ENCODE measurements around the gene CD200R1L. TPM values are rescaled to one million over a fixed set of nuclear protein-coding genes. Genes with fewer than 3 reads are reported as not detected.

The CD200R1L gene
- total and polyA plus RNA-seq, 7 experiments from 2014 or later, result not detected

GRCh38 chr3:112791736-112792135 is 54.9 kb downstream of the CD200R1L start:
- H3K27ac ChIP-seq (ENCODE audit: low read depth, low read length), result no peak overlapping the region
- DNase-seq, result no peak
- ChIA-PET CTCF (no interaction called here), POLR2A (no interaction called here)
- H3K4me1 ChIP-seq (ENCODE audit: control insufficient read depth in 2 of 2, insufficient read depth in 2 of 2, low read length in 2 of 2), result peaks cover 0 to 22% of the 10 kb centered on the region in 2 donors
- H3K27ac Mint-ChIP-seq, result no peak overlapping the region
- H3K27me3 Mint-ChIP-seq, result no peaks in the 10 kb centered on the region
- H3K36me3 ChIP-seq (ENCODE audit: control insufficient read depth in 2 of 3, insufficient read depth in 3 of 3, low read length in 3 of 3), result no peaks in the 10 kb centered on the region
- ATAC-seq, result no peak
- no peaks in the 10 kb centered on the region for H3K27me3 ChIP-seq (ENCODE audit: control insufficient read depth in 2 of 2, insufficient read depth in 2 of 2, low read length in 2 of 2)
- H3K4me3 ChIP-seq (ENCODE audit: low read length), result no peak overlapping the region
- peaks cover 13 to 41% (median 31%) of the 10 kb centered on the region in 7 donors for H3K4me1 Mint-ChIP-seq
- intact Hi-C loops (cut with micrococcal nuclease), result loop anchor here in 1 of 2 donors (10.0 kb wide), 1 partner anchor 327 kb away; no protein-coding TSS in a partner anchor
- peaks cover 0 to 2% (median 0%) of the 10 kb centered on the region in 3 experiments for H3K9me3 ChIP-seq (ENCODE audit: control insufficient read depth in 2 of 3, low read length in 3 of 3)
- peaks cover 0 to 14% (median 9%) of the 10 kb centered on the region in 5 donors for H3K36me3 Mint-ChIP-seq
- H3K4me3 Mint-ChIP-seq, result no peak overlapping the region
- peaks cover 2 to 17% (median 8%) of the 10 kb centered on the region in 11 donors for H3K9me3 Mint-ChIP-seq

DNA sequence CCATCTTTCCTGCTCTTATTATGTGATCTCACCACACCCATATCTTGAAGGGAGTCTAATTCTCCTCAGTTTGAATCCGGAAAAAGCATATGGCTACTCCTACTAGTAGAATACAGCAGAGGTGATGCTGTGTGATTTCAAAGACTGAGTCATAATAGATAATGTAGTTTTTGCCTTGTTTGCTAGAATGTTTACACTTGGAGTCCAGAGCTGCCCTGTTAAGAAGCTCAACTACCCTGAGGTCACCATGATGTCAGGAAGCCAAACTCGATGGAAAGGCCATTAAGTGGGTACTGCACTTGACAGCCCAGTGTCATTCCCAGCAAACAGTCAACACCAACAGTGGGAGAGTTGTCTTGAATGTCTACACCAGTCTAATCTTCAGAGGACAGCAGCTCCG is 56.9 kb downstream of the CD200R1L start:
- H3K9me3 Mint-ChIP-seq, result peaks cover 2 to 18% (median 8%) of the 10 kb centered on the region in 11 donors
- no peak overlapping the region for H3K4me3 ChIP-seq (ENCODE audit: low read length)
- H3K27ac Mint-ChIP-seq, result no peak overlapping the region
- no peaks in the 10 kb centered on the region for H3K27me3 Mint-ChIP-seq
- H3K36me3 Mint-ChIP-seq, result peaks cover 0 to 16% (median 9%) of the 10 kb centered on the region in 5 donors
- peaks cover 13 to 26% (median 21%) of the 10 kb centered on the region in 7 donors for H3K4me1 Mint-ChIP-seq
- ChIA-PET POLR2A (no interaction called here), CTCF (interaction anchor here (1.1 kb wide), 1 partner anchor 55 kb away, joined by 3 read pairs; no protein-coding TSS in a partner anchor)
- DNase-seq, result no peak
- intact Hi-C loops (cut with micrococcal nuclease), result loop anchor here in 1 of 2 donors (10.0 kb wide), 1 partner anchor 325 kb away; no protein-coding TSS in a partner anchor
- ATAC-seq, result no peak
- no peaks in the 10 kb centered on the region for H3K36me3 ChIP-seq (ENCODE audit: control insufficient read depth in 2 of 3, insufficient read depth in 3 of 3, low read length in 3 of 3)
- H3K27ac ChIP-seq (ENCODE audit: low read depth, low read length), result no peak overlapping the region
- no peaks in the 10 kb centered on the region for H3K27me3 ChIP-seq (ENCODE audit: control insufficient read depth in 2 of 2, insufficient read depth in 2 of 2, low read length in 2 of 2)
- H3K9me3 ChIP-seq (ENCODE audit: control insufficient read depth in 2 of 3, low read length in 3 of 3), result peaks cover 0 to 2% (median 0%) of the 10 kb centered on the region in 3 experiments
- H3K4me3 Mint-ChIP-seq, result no peak overlapping the region
- peaks cover 0 to 20% of the 10 kb centered on the region in 2 donors for H3K4me1 ChIP-seq (ENCODE audit: control insufficient read depth in 2 of 2, insufficient read depth in 2 of 2, low read length in 2 of 2)

GRCh38 chr3:112786881-112787579 is 59.6 kb downstream of the CD200R1L start:
- ChIA-PET POLR2A (no interaction called here), CTCF (no interaction called here)
- ATAC-seq, result no peak
- Mint-ChIP-seq H3K27me3 (no peaks in the 10 kb centered on the region), H3K27ac (no peak overlapping the region), H3K36me3 (peaks cover 0 to 14% (median 9%) of the 10 kb centered on the region in 5 donors), H3K9me3 (peaks cover 2 to 18% (median 8%) of the 10 kb centered on the region in 11 donors), H3K4me1 (peaks cover 0 to 3% (median 0%) of the 10 kb centered on the region in 7 donors), H3K4me3 (peak overlapping the region in 1 of 10 donors; percentile 34)
- DNase-seq, result no peak
- intact Hi-C loops (cut with micrococcal nuclease), result no loop called here
- H3K4me3 ChIP-seq (ENCODE audit: low read length), result no peak overlapping the region
- no peaks in the 10 kb centered on the region for H3K4me1 ChIP-seq (ENCODE audit: control insufficient read depth in 2 of 2, insufficient read depth in 2 of 2, low read length in 2 of 2)
- peaks cover 0 to 2% (median 0%) of the 10 kb centered on the region in 3 experiments for H3K9me3 ChIP-seq (ENCODE audit: control insufficient read depth in 2 of 3, low read length in 3 of 3)
- no peaks in the 10 kb centered on the region for H3K36me3 ChIP-seq (ENCODE audit: control insufficient read depth in 2 of 3, insufficient read depth in 3 of 3, low read length in 3 of 3)
- no peak overlapping the region for H3K27ac ChIP-seq (ENCODE audit: low read depth, low read length)
- no peaks in the 10 kb centered on the region for H3K27me3 ChIP-seq (ENCODE audit: control insufficient read depth in 2 of 2, insufficient read depth in 2 of 2, low read length in 2 of 2)

- no peak overlapping the region for H3K4me3 ChIP-seq (ENCODE audit: low read length)
- ChIA-PET POLR2A (no interaction called here), CTCF (no interaction called here)
- no peak overlapping the region for H3K27ac Mint-ChIP-seq
- ATAC-seq (no peak), DNase-seq (no peak)
- H3K4me1 ChIP-seq (ENCODE audit: control insufficient read depth in 2 of 2, insufficient read depth in 2 of 2, low read length in 2 of 2), result no peaks in the 10 kb centered on the region
- peaks cover 0 to 3% (median 0%) of the 10 kb centered on the region in 7 donors for H3K4me1 Mint-ChIP-seq
- H3K9me3 ChIP-seq (ENCODE audit: control insufficient read depth in 2 of 3, low read length in 3 of 3), result peaks cover 0 to 2% (median 0%) of the 10 kb centered on the region in 3 experiments
- H3K27ac ChIP-seq (ENCODE audit: low read depth, low read length), result no peak overlapping the region
- no peaks in the 10 kb centered on the region for H3K27me3 ChIP-seq (ENCODE audit: control insufficient read depth in 2 of 2, insufficient read depth in 2 of 2, low read length in 2 of 2)
- no peaks in the 10 kb centered on the region for H3K36me3 ChIP-seq (ENCODE audit: control insufficient read depth in 2 of 3, insufficient read depth in 3 of 3, low read length in 3 of 3)
- peaks cover 0 to 12% (median 9%) of the 10 kb centered on the region in 5 donors for H3K36me3 Mint-ChIP-seq
- no peak overlapping the region for H3K4me3 Mint-ChIP-seq
- intact Hi-C loops (cut with micrococcal nuclease), result no loop called here
- H3K27me3 Mint-ChIP-seq, result peaks cover 0 to 2% (median 0%) of the 10 kb centered on the region in 5 donors
- H3K9me3 Mint-ChIP-seq, result peaks cover 2 to 18% (median 8%) of the 10 kb centered on the region in 11 donors
Measured at GRCh38 chr3:112786002-112786590, 60.6 kb downstream of the CD200R1L start.

DNA sequence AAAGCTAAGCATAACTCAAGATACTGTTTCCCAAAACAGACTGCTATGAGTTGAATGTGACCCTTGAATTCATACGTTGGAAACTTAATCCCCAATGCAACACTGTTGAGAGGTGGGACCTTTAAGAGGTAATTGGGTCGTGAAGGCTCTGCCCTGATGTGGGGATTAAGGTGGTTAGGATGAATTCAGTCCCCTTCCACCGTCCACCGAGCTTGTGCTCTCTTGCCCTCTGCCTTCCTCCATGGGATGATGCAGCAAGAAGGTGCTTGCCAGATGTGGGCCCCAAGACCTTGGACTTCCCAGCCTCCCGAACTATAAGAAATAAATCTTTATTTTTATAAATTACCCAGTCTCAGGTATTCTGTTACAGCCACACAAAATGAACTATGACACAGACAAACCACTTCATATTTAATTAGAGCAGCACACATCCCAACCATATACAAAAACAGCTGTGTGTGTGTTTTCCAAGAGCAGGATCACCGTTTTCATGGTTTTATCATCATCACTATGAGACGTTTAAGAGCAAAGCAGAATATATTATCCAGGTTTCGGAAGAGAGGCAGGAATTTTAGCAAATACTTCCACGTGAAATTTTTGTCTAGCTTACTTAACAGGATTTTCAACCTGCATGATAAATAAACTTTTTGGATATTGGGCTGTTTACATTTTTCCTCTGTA is 61.2 kb downstream of the CD200R1L start:
- CTCF ChIA-PET, result no interaction called here
- Histone ChIP-seq H3K27ac (ENCODE audit: low read depth, low read length) (no peak overlapping the region), H3K4me1 (ENCODE audit: control insufficient read depth in 2 of 2, insufficient read depth in 2 of 2, low read length in 2 of 2) (no peaks in the 10 kb centered on the region), H3K36me3 (ENCODE audit: control insufficient read depth in 2 of 3, insufficient read depth in 3 of 3, low read length in 3 of 3) (no peaks in the 10 kb centered on the region), H3K27me3 (ENCODE audit: control insufficient read depth in 2 of 2, insufficient read depth in 2 of 2, low read length in 2 of 2) (no peaks in the 10 kb centered on the region), H3K4me3 (ENCODE audit: low read length) (no peak overlapping the region), H3K9me3 (ENCODE audit: control insufficient read depth in 2 of 3, low read length in 3 of 3) (peaks cover 0 to 2% (median 0%) of the 10 kb centered on the region in 3 experiments)
- Mint-ChIP-seq H3K4me1 (peaks cover 0 to 6% (median 0%) of the 10 kb centered on the region in 7 donors), H3K4me3 (no peak overlapping the region), H3K27me3 (peaks cover 0 to 5% (median 0%) of the 10 kb centered on the region in 5 donors), H3K36me3 (peaks cover 0 to 11% (median 9%) of the 10 kb centered on the region in 5 donors), H3K27ac (no peak overlapping the region), H3K9me3 (peaks cover 2 to 18% (median 8%) of the 10 kb centered on the region in 11 donors)
- intact Hi-C loops (cut with micrococcal nuclease), result no loop called here
- no peak for DNase-seq
- POLR2A ChIA-PET, result interaction anchor here (0.7 kb wide), 1 partner anchor 729 kb away, joined by 3 read pairs; no protein-coding TSS in a partner anchor
- ATAC-seq, result no peak

DNA sequence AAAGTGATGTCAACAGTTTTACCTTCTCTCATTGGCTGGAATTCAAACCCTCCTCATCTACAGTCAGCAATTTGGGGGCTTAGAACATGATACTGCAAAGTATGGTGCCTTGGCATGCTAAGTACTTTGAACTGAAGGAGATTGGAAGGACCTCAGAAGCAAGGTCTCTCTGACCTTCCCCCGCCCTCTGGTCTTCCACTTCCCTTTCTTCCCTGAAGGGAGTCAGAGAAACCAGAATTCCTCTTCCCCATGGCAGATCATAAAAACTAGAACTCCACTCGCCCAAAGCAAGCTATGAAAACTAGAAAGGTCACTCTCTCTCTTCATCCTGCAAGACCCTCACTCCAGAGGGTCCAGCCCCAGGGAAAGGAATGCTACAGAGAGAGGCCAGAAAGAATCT is 64.2 kb downstream of the CD200R1L start:
- intact Hi-C loops (cut with micrococcal nuclease), result no loop called here
- H3K4me3 ChIP-seq (ENCODE audit: low read length), result no peak overlapping the region
- ChIA-PET CTCF (interaction anchor here (0.8 kb wide), 1 partner anchor 24 kb away, joined by 3 read pairs; no protein-coding TSS in a partner anchor), POLR2A (no interaction called here)
- Mint-ChIP-seq H3K4me1 (peaks cover 0 to 7% (median 0%) of the 10 kb centered on the region in 7 donors), H3K4me3 (no peak overlapping the region), H3K27ac (no peak overlapping the region), H3K36me3 (peaks cover 0 to 3% (median 0%) of the 10 kb centered on the region in 5 donors), H3K9me3 (peaks cover 0 to 8% (median 3%) of the 10 kb centered on the region in 11 donors), H3K27me3 (peaks cover 0 to 5% (median 0%) of the 10 kb centered on the region in 5 donors)
- ATAC-seq (no peak), DNase-seq (no peak)
- H3K27me3 ChIP-seq (ENCODE audit: control insufficient read depth in 2 of 2, insufficient read depth in 2 of 2, low read length in 2 of 2), result no peaks in the 10 kb centered on the region
- H3K27ac ChIP-seq (ENCODE audit: low read depth, low read length), result no peak overlapping the region
- no peaks in the 10 kb centered on the region for H3K36me3 ChIP-seq (ENCODE audit: control insufficient read depth in 2 of 3, insufficient read depth in 3 of 3, low read length in 3 of 3)
- H3K4me1 ChIP-seq (ENCODE audit: control insufficient read depth in 2 of 2, insufficient read depth in 2 of 2, low read length in 2 of 2), result no peaks in the 10 kb centered on the region
- peaks cover 0 to 2% (median 0%) of the 10 kb centered on the region in 3 experiments for H3K9me3 ChIP-seq (ENCODE audit: control insufficient read depth in 2 of 3, low read length in 3 of 3)
